Measurements from ENCODE around the gene FAM184A. TPM values are rescaled to one million over a fixed set of nuclear protein-coding genes. Genes with fewer than 3 reads are reported as not detected.

The FAM184A gene
- total and polyA plus RNA-seq, 4 donors = 15.7 to 44.2 (median 33.4) TPM

GRCh38 chr6:118965371-118965770 is 113.1 kb downstream of the FAM184A start:
- WGBS (ENCODE audit: insufficient coverage) = no CpG with 5 or more reads among the region's 3 CpGs
- no peak overlapping the region for H3K27ac ChIP-seq (ENCODE audit: low read depth, low read length)
- DNase-seq (ENCODE audit: low read depth in 4 of 6, low spot score in 6 of 6) = no peak

DNA sequence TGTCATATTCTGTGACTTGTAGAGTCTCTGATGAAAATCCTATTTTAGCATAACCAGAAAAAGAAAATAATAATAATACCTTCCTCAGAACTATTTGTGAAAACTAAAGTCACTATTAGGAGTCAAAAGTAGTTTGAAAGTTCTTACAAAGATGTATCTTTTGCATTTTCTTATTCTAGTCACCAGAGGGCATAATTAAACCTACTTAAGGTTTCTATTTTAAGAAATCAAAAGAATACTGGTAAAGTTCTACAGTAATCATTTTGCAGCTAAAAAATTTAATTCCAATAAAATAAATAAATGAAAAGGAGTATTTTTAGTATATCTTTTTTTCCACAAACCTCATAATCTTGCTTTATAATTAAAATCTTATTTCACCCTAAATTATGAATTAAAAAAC is 115.5 kb downstream of the FAM184A start:
- H3K27ac ChIP-seq (ENCODE audit: low read depth, low read length) = no peak overlapping the region
- no peaks in the 10 kb centered on the region for H3K4me1 ChIP-seq (ENCODE audit: control insufficient read depth, insufficient read depth, low read length)
- H3K36me3 ChIP-seq (ENCODE audit: control insufficient read depth, insufficient read depth, low read length) = no peaks in the 10 kb centered on the region
- H3K27me3 ChIP-seq (ENCODE audit: control insufficient read depth, insufficient read depth, low read length) = no peaks in the 10 kb centered on the region
- H3K4me3 ChIP-seq (ENCODE audit: low read depth, low read length) = no peak overlapping the region
- H3K9me3 ChIP-seq (ENCODE audit: control insufficient read depth, insufficient read depth, low read length) = no peaks in the 10 kb centered on the region
- peak in 1 of 6 donors; percentile 19 for DNase-seq (ENCODE audit: low read depth in 4 of 6, low spot score in 6 of 6)

More at GRCh38 chr6:118965371-118965770, 113.1 kb downstream of the FAM184A start:
- Histone ChIP-seq H3K27me3 (ENCODE audit: control insufficient read depth, insufficient read depth, low read length) (no peaks in the 10 kb centered on the region), H3K4me3 (ENCODE audit: low read depth, low read length) (no peak overlapping the region), H3K4me1 (ENCODE audit: control insufficient read depth, insufficient read depth, low read length) (no peaks in the 10 kb centered on the region), H3K36me3 (ENCODE audit: control insufficient read depth, insufficient read depth, low read length) (no peaks in the 10 kb centered on the region), H3K9me3 (ENCODE audit: control insufficient read depth, insufficient read depth, low read length) (no peaks in the 10 kb centered on the region)

DNA sequence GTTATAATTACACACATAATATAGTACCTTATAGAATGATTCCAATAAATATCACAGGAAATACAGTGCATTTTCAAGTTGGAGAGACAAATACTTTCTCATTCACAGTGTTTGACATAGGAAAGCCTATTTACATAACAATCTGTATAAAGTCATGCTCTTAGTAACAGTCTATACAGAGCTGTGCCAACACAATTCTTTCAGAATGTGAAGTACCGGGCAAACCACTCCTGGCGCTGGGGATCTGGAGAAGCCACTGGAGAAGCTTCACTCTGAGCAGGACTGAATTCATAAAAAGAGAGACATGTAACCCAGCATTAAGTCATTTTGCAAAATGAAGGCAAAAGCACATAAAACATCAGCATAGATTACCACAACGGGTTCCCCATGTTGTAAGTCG is 118.6 kb downstream of the FAM184A start:
- no peaks in the 10 kb centered on the region for H3K36me3 ChIP-seq (ENCODE audit: control insufficient read depth, insufficient read depth, low read length)
- no peak overlapping the region for H3K4me3 ChIP-seq (ENCODE audit: low read depth, low read length)
- 37% methylated on average over 2 of the region's 4 CpGs for WGBS (ENCODE audit: insufficient coverage)
- no peaks in the 10 kb centered on the region for H3K4me1 ChIP-seq (ENCODE audit: control insufficient read depth, insufficient read depth, low read length)
- no peaks in the 10 kb centered on the region for H3K9me3 ChIP-seq (ENCODE audit: control insufficient read depth, insufficient read depth, low read length)
- H3K27me3 ChIP-seq (ENCODE audit: control insufficient read depth, insufficient read depth, low read length) = no peaks in the 10 kb centered on the region
- DNase-seq (ENCODE audit: low read depth in 4 of 6, low spot score in 6 of 6) = no peak
- H3K27ac ChIP-seq (ENCODE audit: low read depth, low read length) = no peak overlapping the region

DNA sequence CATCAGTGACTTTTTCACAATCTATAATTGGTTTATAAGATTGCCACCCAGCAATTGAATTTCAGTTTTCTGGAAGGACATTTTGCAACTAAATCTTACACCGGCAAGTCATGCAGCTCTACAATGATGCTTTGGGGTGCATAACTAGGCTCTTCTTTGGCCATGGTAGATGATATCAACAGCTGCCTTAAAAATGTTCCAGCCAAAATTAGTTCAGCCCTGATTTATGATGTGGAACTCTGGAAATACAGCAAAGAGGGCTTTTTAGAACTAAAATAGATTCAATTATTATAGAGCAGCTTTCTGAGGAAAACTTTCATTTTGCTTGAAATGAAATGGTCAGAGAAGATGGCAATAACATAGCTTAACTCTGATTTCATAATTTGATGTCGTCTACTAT is 125.1 kb downstream of the FAM184A start:
- 100% methylated on average over 1 of the region's 2 CpGs for WGBS (ENCODE audit: insufficient coverage)

DNA sequence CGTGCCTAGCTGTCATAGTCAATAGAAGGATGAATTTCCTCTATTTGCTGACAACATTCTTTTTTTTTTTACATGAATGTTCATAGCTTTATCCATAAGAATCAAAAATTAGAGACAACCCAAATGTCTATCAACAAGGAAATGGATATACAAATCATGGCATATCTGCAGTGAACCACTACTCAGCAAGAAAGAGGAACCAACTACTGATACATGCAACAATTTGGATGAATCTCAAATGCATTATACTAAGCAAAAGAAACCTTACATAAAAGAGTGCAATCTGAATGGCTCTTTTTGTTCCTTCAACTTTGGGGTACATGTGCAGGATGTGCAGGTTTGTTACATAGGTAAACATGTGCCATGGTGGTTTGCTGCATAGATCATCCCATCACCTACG is 125.8 kb downstream of the FAM184A start:
- Histone ChIP-seq H3K4me1 (ENCODE audit: control insufficient read depth, insufficient read depth, low read length) (no peaks in the 10 kb centered on the region), H3K4me3 (ENCODE audit: low read depth, low read length) (no peak overlapping the region), H3K27me3 (ENCODE audit: control insufficient read depth, insufficient read depth, low read length) (no peaks in the 10 kb centered on the region), H3K27ac (ENCODE audit: low read depth, low read length) (no peak overlapping the region), H3K9me3 (ENCODE audit: control insufficient read depth, insufficient read depth, low read length) (no peaks in the 10 kb centered on the region), H3K36me3 (ENCODE audit: control insufficient read depth, insufficient read depth, low read length) (no peaks in the 10 kb centered on the region)
- DNase-seq (ENCODE audit: low read depth in 4 of 6, low spot score in 6 of 6) = no peak
- no CpG with 5 or more reads among the region's 2 CpGs for WGBS (ENCODE audit: insufficient coverage)

More for the DNA sequence above, 125.1 kb downstream of the FAM184A start:
- Histone ChIP-seq H3K36me3 (ENCODE audit: control insufficient read depth, insufficient read depth, low read length) (no peaks in the 10 kb centered on the region), H3K27me3 (ENCODE audit: control insufficient read depth, insufficient read depth, low read length) (no peaks in the 10 kb centered on the region), H3K4me1 (ENCODE audit: control insufficient read depth, insufficient read depth, low read length) (no peaks in the 10 kb centered on the region), H3K9me3 (ENCODE audit: control insufficient read depth, insufficient read depth, low read length) (no peaks in the 10 kb centered on the region), H3K4me3 (ENCODE audit: low read depth, low read length) (no peak overlapping the region), H3K27ac (ENCODE audit: low read depth, low read length) (no peak overlapping the region)
- DNase-seq (ENCODE audit: low read depth in 4 of 6, low spot score in 6 of 6) = no peak

- no peak for DNase-seq (ENCODE audit: low read depth in 4 of 6, low spot score in 6 of 6)
- Histone ChIP-seq H3K4me3 (ENCODE audit: low read depth, low read length) (no peak overlapping the region), H3K9me3 (ENCODE audit: control insufficient read depth, insufficient read depth, low read length) (peaks cover 2% of the 10 kb centered on the region), H3K36me3 (ENCODE audit: control insufficient read depth, insufficient read depth, low read length) (no peaks in the 10 kb centered on the region), H3K27me3 (ENCODE audit: control insufficient read depth, insufficient read depth, low read length) (no peaks in the 10 kb centered on the region), H3K27ac (ENCODE audit: low read depth, low read length) (no peak overlapping the region), H3K4me1 (ENCODE audit: control insufficient read depth, insufficient read depth, low read length) (no peaks in the 10 kb centered on the region)
Measured at GRCh38 chr6:118945217-118945616, 133.2 kb downstream of the FAM184A start.

GRCh38 chr6:118940770-118941169 is 137.7 kb downstream of the FAM184A start:
- no peak for DNase-seq (ENCODE audit: low read depth in 4 of 6, low spot score in 6 of 6)
- Histone ChIP-seq H3K27ac (ENCODE audit: low read depth, low read length) (no peak overlapping the region), H3K4me1 (ENCODE audit: control insufficient read depth, insufficient read depth, low read length) (no peaks in the 10 kb centered on the region), H3K27me3 (ENCODE audit: control insufficient read depth, insufficient read depth, low read length) (no peaks in the 10 kb centered on the region), H3K36me3 (ENCODE audit: control insufficient read depth, insufficient read depth, low read length) (no peaks in the 10 kb centered on the region), H3K9me3 (ENCODE audit: control insufficient read depth, insufficient read depth, low read length) (no peaks in the 10 kb centered on the region), H3K4me3 (ENCODE audit: low read depth, low read length) (no peak overlapping the region)
- WGBS (ENCODE audit: insufficient coverage) = 98% methylated on average over 2 of the region's 2 CpGs

DNA sequence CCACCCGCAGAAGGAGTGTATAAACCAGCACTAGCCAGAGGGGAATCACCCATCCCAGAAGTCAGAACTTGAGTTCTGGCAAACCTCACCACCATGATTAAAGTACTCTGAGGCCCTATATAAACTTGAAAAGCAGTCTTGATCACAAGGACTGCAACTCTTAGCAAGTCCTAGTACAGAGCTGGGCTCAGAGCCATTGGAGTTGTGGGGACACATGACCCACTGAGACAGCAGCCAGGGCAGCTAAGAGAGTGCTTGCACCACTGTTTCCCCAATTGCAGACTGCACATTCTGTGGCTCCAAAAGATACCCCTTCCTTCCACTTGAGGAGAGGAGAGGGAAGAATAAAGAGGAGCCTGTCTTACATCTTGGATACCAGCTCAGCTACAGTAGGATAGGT is 138.8 kb downstream of the FAM184A start:
- Histone ChIP-seq H3K27me3 (ENCODE audit: control insufficient read depth, insufficient read depth, low read length) (no peaks in the 10 kb centered on the region), H3K9me3 (ENCODE audit: control insufficient read depth, insufficient read depth, low read length) (no peaks in the 10 kb centered on the region), H3K36me3 (ENCODE audit: control insufficient read depth, insufficient read depth, low read length) (no peaks in the 10 kb centered on the region), H3K4me3 (ENCODE audit: low read depth, low read length) (no peak overlapping the region), H3K27ac (ENCODE audit: low read depth, low read length) (no peak overlapping the region), H3K4me1 (ENCODE audit: control insufficient read depth, insufficient read depth, low read length) (no peaks in the 10 kb centered on the region)
- no peak for DNase-seq (ENCODE audit: low read depth in 4 of 6, low spot score in 6 of 6)
- 100% methylated on average over 1 of the region's 1 CpG for WGBS (ENCODE audit: insufficient coverage)

DNA sequence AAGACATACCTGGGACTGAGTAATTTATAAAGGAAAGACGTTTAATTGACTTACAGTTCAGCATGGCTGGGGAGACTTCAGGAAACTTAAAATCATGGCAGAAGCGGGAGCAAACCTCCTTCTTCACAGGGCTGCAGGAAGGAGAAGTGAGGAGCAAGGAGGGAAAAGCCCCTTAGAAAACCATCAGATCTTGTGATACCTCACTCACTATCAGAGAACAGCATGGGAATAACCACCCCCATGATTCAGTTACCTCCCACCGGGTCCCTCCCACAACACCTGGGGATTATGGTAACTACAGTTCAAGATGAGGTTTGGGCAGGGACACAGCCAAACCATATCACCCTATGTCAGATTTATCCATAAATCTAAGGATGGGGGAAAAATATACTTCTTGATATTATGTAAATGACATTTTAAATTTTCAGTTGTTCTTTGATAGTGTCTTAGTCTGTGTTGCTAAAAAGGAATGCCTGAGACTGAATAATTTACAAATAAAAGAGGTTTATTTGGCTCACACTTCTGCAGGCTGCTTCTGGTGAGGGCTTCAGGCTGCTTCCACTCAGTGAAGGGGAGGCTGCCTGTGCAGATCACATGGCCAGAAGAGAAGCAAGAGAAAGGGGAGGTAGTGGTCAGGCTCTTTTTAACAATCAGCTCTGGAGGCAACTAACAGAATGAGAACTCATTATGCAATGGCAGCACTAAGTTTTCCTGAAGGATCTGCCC is 142.3 kb downstream of the FAM184A start:
- Histone ChIP-seq H3K27ac (ENCODE audit: low read depth, low read length) (no peak overlapping the region), H3K4me3 (ENCODE audit: low read depth, low read length) (no peak overlapping the region), H3K27me3 (ENCODE audit: control insufficient read depth, insufficient read depth, low read length) (no peaks in the 10 kb centered on the region), H3K9me3 (ENCODE audit: control insufficient read depth, insufficient read depth, low read length) (no peaks in the 10 kb centered on the region), H3K4me1 (ENCODE audit: control insufficient read depth, insufficient read depth, low read length) (no peaks in the 10 kb centered on the region), H3K36me3 (ENCODE audit: control insufficient read depth, insufficient read depth, low read length) (no peaks in the 10 kb centered on the region)
- WGBS (ENCODE audit: insufficient coverage) = no CpG with 5 or more reads among the region's 3 CpGs
- DNase-seq (ENCODE audit: low read depth in 4 of 6, low spot score in 6 of 6) = no peak

DNA sequence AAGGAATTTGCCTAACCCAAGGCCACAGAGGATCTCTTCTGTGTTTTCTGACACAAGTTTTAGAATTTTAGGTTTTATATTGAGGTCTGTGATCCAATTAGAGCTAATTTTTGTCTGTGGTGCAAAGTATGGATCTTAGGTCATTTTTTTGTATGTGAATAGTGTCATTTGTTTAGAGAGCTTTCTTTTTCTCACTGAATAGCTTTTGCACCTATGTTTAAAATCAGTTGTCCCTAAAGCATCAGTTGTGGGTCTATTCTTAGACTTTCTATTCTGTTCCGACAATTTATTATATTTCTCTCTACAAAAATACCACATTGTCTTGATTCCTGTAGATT is 143.2 kb downstream of the FAM184A start:
- WGBS (ENCODE audit: insufficient coverage) = no CpG with 5 or more reads among the region's 1 CpG
- no peaks in the 10 kb centered on the region for H3K4me1 ChIP-seq (ENCODE audit: control insufficient read depth, insufficient read depth, low read length)
- H3K36me3 ChIP-seq (ENCODE audit: control insufficient read depth, insufficient read depth, low read length) = no peaks in the 10 kb centered on the region
- no peak for DNase-seq (ENCODE audit: low read depth in 4 of 6, low spot score in 6 of 6)
- no peaks in the 10 kb centered on the region for H3K27me3 ChIP-seq (ENCODE audit: control insufficient read depth, insufficient read depth, low read length)
- no peaks in the 10 kb centered on the region for H3K9me3 ChIP-seq (ENCODE audit: control insufficient read depth, insufficient read depth, low read length)
- peak overlapping the region; percentile 90 for H3K27ac ChIP-seq (ENCODE audit: low read depth, low read length)
- peak overlapping the region; percentile 95 for H3K4me3 ChIP-seq (ENCODE audit: low read depth, low read length)

Measured in spinal cord (tissue), 10 donors.